Esophagus squamous epithelium (tissue), 5 donors: ENCODE measurements around the gene CACNG3. TPM values are rescaled to one million over a fixed set of nuclear protein-coding genes. Genes with fewer than 3 reads are reported as not detected.

ENCODE experiments used
- DNase-seq: peaks from one replicate; lab custom pipeline; 2025; lab: John Stamatoyannopoulos, UW
- H3K27ac ChIP-seq, 4 donors: fragments of 200-600 bp; sonication (generic); one replicate each; pipeline ENCODE4 v1.5.1; 2016 to 2019; ENCODE audit warnings: mild to moderate bottlenecking in 1 of 4
- H3K27me3 ChIP-seq, 4 donors: fragments of 200-600 bp; sonication (generic); 1 replicate in 3 of 4; 2 replicates in 1 of 4; pipeline versions ENCODE4 v1.5.1 to v1.6.0; 2017 to 2021; ENCODE audit warnings: antibody characterized with exemption in 1 of 4
- H3K36me3 ChIP-seq, 3 donors: fragments of 200-600 bp; sonication (generic); one replicate each; pipeline ENCODE4 v1.5.1; 2016 to 2019
- H3K4me1 ChIP-seq, 3 donors: fragments of 200-600 bp; sonication (generic); one replicate each; pipeline ENCODE4 v1.5.1; 2017 to 2019
- H3K4me3 ChIP-seq, 4 donors: fragments of 200-600 bp; sonication (generic); 1 replicate in 3 of 4; 2 replicates in 1 of 4; pipeline ENCODE4 v1.5.1; 2016 to 2019; ENCODE audit warnings: mild to moderate bottlenecking in 2 of 4, moderate library complexity in 1 of 4
- H3K9me3 ChIP-seq, 3 donors: fragments of 200-600 bp; sonication (generic); one replicate each; pipeline ENCODE4 v1.5.1; 2016 to 2019
- POLR2A ChIP-seq, 4 donors: fragments of 450-650 bp; IDR thresholded peaks; one replicate each; pipeline ENCODE4 v1.6.1; 2017; ENCODE audit warnings: antibody characterized with exemption in 4 of 4, mild to moderate bottlenecking in 4 of 4, moderate library complexity in 3 of 4
- WGBS, 2 donors: methylation state at CpG; one replicate each; pipeline ENCODE4 v1.1.5; 2018; 5-methylcytosine and 5-hydroxymethylcytosine counted together
- intact Hi-C: fragments of 100-400 bp; cut with DNase I; formaldehyde crosslinking; loops from one replicate; pipeline ENCODE4 v1.15.0; 2022
- small RNA-seq, 4 donors: library from RNA; depleted of rRNA; stranded (forward); fragments of <200 nt; gene quantifications; one replicate each; pipeline ENCODE3, GENCODE V24; 2016
- total RNA-seq, 4 donors: library from RNA; depleted of rRNA; stranded (reverse); fragments of >200 nt; gene quantifications; one replicate each; pipeline ENCODE4 v1.1.0, GENCODE V29; 2016
- TF ChIP-seq, protein P1 (sequence below), 6 experiments: fragments of 450-650 bp in 4 of 6; fragments of 200-600 bp in 2 of 6; sonication (generic) in 2 of 6; IDR thresholded peaks; one replicate each; pipeline ENCODE4 v1.5.1; 2016 to 2019; ENCODE audit warnings: antibody characterized with exemption in 6 of 6, mild to moderate bottlenecking in 4 of 6, moderate library complexity in 4 of 6
- donor health status: DM: yes; HTN: yes; CAD: no.

CACNG3 gene
- total RNA-seq, 4 donors from 2014 or later = not detected

DNA sequence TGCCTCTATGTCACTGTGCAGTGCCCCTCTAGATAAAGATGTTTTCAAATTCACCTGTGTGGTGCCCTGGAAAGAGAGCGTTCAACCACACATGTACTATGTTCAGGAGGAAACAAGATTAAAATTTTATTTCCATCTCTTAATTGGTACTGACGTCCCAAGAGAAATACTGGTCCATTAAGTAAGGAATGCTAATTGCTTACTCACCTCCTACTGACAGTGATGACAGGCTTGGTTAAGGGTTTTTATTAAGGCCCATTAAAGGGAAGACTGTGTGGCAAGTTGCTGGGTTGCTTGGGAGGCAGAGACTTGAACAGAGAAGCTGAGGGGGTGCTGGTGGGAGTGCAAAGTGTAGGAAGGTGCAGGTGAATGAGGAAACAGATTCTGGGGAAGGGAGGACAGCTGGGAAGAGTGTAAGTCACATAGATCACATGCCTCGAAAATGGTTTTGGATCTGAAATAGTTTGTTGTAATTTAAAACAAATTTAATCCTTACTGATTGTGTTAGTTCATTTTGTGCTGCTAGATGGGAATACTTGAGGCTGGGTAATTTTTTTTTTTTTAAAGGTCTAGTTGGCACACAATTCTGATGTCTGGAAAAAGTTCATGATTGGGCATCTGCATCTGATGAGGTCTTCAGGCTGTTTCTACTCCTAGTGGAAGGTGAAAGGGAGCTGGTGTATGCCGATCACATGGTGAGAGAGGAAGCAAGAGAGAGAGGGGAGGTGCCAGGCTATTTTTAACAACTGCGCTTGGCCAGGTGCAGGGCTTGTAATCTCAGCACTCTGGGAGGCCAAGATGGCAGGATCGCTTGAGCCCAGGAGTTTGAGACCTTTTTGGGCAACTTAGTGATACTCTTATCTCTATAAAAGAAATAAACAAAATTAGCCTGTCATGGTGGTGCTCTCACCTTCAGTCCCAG is 140.5 kb downstream of the CACNG3 start:
- Histone ChIP-seq H3K9me3 (no peaks in the 10 kb centered on the region), H3K4me1 (no peaks in the 10 kb centered on the region), H3K27ac (no peak overlapping the region), H3K4me3 (no peak overlapping the region), H3K36me3 (no peaks in the 10 kb centered on the region), H3K27me3 (no peaks in the 10 kb centered on the region)
- intact Hi-C loops = no loop called here
- TF ChIP-seq, protein P1, sequence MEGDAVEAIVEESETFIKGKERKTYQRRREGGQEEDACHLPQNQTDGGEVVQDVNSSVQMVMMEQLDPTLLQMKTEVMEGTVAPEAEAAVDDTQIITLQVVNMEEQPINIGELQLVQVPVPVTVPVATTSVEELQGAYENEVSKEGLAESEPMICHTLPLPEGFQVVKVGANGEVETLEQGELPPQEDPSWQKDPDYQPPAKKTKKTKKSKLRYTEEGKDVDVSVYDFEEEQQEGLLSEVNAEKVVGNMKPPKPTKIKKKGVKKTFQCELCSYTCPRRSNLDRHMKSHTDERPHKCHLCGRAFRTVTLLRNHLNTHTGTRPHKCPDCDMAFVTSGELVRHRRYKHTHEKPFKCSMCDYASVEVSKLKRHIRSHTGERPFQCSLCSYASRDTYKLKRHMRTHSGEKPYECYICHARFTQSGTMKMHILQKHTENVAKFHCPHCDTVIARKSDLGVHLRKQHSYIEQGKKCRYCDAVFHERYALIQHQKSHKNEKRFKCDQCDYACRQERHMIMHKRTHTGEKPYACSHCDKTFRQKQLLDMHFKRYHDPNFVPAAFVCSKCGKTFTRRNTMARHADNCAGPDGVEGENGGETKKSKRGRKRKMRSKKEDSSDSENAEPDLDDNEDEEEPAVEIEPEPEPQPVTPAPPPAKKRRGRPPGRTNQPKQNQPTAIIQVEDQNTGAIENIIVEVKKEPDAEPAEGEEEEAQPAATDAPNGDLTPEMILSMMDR (IDR thresholded peaks at IDR 0.05) = no peak
- no peak for TF ChIP-seq POLR2A (IDR thresholded peaks at IDR 0.05)
- WGBS, 2 donors = 61 to 63% methylated on average over 5 to 6 of the region's 6 CpGs
- no peak for DNase-seq

DNA sequence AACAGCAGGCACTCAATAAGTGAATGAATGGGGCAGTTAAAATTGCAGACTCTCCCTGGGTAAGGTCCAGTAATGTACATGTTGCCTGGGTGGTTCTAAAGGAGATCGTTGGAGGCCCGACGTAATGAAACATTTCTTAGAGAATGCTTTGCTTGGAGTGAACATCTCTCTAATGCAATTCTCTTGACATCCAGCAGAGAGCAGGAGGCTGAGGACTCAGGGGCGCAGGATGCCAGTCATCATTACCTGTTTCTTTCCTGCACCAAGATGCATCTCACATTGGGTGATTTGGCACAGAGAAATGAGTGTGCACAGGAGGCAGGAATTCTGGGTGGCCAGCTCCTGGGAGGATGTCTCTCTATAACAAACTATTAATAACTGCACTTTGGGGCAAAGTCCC is 152.9 kb downstream of the CACNG3 start:
- intact Hi-C loops = no loop called here
- TF ChIP-seq, protein P1 (IDR thresholded peaks at IDR 0.05) = peak in 1 of 6 experiments; percentile 25
- no peak for TF ChIP-seq POLR2A (IDR thresholded peaks at IDR 0.05)
- Histone ChIP-seq H3K9me3 (no peaks in the 10 kb centered on the region), H3K4me3 (no peak overlapping the region), H3K36me3 (no peaks in the 10 kb centered on the region), H3K27me3 (no peaks in the 10 kb centered on the region), H3K4me1 (no peaks in the 10 kb centered on the region), H3K27ac (no peak overlapping the region)
- no peak for DNase-seq
- 61 to 78% methylated on average over 4 of the region's 4 CpGs for WGBS, 2 donors

Small RNA genes lying within 50 kb of the gene (small RNA-seq; reads per million reads assigned to genes)
- gene RF00408 (0 reads per million in 4 donors), gene RNU7-24P (0 reads per million in 4 donors)
